Measurements from ENCODE around the gene PABPN1.

The PABPN1 gene

DNA sequence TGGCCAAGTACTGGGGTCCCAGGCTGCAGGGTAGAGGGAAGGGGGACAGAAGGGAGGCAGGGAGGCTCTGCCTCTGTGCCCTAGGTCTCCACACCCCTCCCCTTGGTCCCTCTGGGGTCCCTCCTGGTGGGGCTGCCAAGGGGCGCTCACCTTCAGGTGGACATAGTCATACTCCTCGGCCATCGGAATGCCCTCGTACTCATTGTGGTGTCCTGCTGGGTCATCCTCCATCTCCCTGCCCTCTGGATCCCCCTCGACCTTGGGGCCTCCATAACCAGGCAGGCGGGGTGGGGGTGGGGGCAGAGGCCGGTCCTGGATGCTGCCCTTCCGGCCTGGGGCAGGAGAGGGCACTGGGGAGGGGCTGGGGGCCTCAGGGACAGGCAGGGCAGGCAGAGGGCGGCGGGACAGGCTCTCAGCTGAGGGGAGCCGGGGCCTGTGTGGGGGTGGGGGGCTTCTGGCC, 37.9 kb downstream of the PABPN1 start:
- no peak for DNase-seq

DNA sequence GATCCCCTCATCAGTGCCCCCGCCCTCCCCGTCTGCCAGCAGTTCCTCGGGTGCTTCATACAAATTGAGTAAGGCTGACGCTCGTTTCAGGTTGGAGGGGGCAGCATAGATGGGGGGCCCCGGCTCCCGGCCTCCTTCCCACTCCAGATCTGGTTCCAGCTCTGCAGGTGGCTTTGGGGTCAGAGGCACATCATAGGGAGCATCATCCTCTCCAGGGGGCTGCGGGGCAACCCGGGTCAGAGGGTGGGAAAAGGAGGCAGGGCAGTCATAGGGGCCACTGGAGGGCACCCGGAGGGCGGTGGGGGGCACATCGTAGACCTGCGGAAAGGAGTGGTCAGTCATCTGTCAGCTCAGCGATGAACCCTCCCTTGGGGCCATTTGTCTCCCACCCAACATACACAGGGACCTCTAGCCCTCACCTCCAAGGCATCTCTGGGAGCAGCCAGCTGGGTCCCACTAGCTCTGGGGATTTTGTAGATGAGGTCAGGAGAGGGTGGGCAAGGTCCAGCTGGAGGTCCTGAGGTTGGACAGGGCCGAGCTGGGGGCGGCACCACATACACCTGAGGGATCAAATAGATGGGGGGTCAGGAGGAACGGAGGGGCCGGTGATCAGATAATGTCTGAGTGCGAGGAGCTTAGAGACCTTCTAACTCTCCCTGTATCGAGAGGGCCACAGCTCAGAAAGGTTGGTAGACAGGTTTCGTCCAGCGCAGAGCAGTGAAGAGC, 38.6 kb downstream of the PABPN1 start:
- no peak for DNase-seq

DNA sequence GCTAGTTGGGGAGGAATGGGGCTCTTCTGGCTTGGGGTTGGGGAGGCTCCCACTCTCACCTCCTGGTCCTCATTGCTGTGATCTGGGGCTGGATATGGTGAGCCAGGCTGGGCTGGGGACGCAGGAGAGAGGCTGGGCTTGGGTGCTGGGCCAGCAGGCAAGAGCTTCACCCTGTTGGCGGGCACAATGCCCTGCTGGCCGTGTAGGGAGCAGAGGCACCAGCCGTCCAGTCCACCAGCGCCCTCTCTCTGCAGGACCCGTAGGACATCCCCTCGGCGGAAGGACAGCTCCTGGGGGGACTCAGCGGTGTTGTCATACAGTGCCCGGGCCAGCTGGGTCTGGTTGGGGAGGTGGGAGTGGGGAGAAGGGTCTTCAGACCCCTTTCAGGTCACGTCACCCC, 39.2 kb downstream of the PABPN1 start:
- DNase-seq = no peak

DNA sequence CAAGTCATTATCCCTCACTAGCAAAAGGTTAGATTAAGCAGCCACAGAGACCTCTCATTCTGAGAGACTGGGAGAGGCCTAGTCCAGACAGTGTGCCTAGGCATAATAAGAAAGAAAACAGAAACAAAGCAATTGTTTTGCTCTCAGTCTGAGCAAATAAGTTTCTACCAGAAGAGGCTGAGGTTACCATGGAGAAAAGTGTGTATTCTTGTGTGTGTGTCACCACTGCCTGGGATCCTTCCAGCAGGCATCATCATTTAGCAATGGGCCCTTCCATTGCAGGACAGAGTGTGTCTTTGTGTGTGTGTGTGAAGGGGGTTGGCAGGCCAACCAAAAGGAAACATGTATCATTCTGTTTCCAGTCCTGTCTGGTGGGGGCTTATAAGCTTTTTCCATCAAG, 40.1 kb downstream of the PABPN1 start:
- DNase-seq = no peak

DNA sequence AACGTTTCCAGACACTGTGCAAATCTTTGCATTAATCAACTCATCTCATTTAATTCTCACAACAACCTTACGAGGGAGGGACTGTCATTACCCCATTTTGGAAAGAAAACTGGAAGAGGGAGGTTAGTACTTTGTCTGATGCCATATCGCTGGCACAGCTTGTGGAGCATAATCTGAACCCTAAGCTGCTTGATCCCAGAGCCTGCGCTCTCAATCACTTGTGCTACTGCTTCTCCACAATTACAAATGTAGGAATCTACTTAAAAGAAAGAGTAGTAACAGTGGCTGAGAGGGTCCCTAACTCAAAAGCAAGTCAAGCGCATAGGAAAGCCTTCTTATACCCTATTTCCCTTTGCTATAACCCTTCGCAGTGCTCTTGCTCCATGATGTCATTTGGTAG, 40.5 kb downstream of the PABPN1 start:
- DNase-seq = no peak

DNA sequence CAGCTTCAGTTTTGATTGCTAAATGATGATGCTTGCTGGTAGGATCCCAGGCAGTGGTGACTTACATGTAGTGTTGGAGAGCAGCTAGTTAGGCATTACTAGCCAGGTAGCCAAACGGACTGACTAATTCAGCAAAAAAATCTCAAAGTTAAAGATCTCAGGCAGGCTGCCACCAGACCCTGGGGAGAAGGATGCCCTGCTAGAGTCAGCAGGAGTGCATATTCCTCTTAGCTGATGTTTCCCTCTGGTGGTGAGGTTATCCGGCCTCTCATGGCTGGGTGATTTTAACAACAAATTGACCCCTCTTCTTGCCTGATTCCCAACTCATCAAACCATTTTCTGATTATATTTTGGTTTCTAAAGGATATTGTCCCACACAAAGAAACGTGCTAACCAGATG, 40.9 kb downstream of the PABPN1 start:
- DNase-seq = no peak

DNA sequence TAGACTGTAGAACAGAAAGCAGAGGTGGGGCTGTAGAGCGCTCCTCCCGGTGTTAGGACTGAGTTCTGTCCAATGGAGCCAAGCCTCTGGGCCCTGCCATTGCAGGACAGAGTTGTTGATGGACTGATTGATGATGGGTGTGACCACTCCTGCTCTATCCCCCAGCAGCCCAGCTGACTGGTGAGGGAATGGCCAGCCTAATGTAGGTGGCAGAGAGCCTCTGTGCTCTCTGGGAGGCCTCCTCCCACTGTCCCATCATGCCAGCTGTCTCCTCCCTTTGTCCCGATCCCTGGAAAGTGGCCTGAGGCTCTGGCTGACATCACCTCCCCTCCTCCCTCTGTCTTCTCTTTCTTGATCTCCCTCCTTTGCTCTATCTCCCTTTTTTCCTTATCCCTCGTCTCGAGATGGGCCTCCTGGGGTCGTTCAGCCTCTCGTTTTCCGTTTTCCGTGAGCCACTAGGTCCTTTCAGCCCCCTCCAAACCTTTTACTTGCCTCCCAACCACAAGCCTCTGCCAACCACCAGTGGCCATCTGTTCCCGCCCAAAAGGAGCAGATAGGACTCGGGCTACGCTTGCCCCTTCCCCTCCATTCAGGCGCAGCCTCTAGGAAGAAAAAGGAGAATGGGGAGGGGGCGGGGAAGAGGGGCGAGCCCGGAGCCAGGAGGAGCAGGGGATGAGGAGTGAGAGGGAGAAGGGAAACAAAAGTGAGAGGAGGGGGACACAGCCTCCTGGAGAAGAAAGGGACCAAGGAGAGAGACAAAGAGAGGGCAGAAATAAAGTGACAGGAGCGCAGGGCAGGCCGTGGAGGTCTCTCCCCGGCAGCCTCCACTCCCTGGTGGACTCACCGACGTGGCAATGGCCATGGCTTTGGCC, 43.1 kb downstream of the PABPN1 start:
- DNase-seq = no peak

DNA sequence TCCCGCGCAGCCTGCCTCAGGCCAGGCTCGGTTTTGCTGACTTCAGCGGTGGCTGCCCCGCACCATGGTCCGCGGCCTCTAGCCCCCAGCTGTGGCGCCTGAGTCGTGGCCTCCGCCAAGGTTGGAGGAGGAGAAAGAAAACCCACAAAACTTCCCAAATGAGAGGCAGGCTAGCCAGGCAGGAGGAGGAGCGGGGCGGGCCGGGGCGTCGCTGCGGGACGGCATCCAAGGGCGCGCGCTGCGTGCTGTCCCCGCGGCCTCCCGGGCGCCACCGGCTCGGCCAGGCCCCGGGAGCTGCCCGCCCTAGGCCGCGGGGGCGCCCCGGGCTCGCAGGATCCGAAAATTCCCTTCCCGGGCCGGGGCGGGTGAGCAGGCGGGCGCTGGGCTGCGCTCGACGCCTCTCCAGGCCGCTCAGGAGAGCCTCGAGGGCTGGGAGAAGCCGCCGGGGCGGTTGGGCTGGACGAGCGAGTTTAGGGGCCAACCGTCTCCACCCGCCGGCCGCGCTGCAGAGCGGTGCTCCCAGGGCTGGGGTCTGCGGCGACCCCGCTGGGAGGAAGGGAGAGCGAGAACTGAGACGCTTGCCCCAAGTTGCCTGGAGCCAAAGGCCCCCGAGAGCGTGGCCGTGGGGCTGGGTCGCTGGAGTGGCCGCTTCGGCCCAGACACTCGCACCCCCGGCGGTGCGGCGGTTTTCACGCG, 43.9 kb downstream of the PABPN1 start, which contains the start of gene EFS:
EFS (minus strand) TSS at position 137 of the 696 bp plus-strand sequence. CDS start 147 bp downstream, outside the sequence.
- DNase-seq = no peak

DNA sequence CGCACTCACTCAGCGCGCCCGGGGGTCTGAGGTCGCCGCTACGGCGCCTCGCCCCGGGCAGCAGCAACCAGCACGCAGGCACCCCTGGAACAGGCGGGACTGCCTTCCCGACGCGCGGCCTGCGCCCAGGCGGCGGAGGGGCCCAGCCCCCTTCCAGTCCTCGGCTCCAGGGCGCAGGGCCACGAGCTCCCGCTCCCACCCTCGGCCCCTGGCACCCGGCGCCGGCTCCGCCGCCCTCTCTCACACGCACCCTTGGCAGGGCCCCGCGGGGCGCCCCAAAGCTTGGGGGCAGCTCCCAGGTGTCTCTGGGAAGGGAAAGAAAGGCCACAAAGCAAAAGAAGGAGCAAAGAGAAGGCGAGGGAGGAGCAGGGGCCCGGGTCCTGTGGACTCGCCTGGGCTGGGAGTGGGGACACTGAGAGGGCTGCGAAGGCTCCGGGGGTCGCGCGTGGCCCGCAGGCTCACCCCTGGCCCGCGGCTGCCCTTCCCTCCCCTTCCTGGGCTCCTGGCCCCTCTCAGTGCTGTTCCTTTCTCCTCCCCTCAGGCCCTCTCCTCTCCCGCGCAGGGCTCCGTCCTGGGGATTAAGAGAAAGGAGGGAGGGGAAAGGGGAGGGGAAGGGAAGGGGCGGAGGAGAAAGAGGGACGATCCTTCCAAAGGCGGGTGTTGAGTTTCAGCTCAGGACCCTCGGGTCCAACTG, 44.6 kb downstream of the PABPN1 start:
- DNase-seq = no peak

DNA sequence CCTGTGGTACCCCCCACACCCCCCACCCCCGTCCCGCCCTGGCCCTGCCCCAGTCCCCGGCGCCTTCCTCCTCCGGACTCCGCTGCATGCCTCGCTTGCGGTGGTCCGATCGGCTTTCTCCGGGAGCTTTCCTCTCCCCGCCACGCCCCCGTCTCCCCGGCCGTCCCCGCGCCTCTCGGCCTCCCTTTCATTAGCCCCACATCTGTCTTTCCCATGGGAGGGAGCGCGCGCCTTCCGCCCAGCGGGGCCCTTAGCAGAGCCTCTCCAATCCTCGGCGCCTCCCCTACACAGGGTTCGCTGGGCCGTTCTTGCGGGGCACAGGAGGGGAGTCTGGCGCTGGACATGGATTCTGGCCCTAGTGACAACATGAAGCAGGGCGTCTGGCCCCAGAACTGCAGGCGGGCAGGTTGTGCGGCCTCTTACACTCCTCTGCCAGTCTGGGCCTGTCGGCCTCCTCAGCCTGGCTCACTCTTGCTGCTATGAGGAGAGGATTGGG, 45.2 kb downstream of the PABPN1 start:
- no peak for DNase-seq

DNA sequence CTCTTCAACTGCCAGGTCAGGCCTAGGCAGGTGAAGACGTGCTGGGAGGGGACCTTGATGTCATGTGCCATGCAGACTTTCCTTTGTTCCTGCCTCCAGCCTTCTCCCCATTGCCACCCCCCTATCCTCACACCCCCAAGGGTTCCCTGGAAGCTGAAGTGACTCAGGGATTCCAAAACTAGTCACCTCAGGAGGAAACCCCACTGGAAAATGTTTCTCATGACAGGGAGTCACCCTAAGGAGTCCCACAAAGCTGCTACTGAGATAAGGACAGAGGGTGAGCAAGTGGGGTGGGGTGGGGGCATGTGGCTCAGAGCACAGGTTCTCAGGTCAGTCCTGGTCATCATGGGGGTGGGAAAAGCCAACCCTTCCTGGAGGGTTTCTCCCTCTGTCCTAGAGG, 49.0 kb downstream of the PABPN1 start:
- DNase-seq = no peak

DNA sequence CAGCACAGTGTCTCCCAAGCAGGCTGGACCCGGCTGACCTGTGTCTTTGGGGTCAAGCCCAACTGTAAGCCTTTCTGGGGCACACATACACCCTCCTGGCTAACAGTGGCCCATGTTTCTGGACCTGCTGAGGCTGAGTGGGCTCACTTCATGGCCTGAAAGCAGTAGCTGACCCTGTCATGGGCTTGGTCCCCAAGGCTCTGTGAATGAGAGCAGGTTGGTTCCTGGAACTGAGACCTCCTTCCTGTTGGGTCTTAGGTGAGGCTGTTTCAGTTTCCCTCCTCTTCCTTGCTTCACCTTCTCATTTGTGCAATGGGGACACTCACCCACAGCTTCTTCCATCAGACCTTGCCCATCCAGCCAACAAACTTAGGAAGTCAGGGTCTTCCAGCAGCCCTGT, 50.6 kb downstream of the PABPN1 start:
- no peak for DNase-seq

DNA sequence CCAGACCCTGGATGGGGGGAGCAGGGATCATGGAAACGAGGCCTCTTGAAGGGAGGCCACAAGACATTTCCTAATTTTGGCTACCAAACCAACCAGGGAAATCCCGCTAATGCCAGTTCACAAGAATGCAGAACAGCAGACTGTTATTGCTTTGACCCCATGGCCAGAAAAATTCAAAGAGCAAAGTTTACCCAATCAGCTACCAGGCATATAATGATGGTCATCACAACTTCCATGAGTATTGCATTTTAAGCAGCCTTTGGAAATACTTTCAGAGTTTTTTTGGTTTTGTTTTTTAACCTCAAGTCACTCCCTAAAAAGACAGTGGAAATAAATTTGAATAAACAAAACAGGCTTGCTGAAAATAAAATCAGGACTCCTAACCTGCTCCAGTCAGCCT, 51.3 kb downstream of the PABPN1 start, which contains the start of gene IL25:
IL25 (plus strand) TSS at position 301 of the 400 bp plus-strand sequence.
- DNase-seq = no peak

DNA sequence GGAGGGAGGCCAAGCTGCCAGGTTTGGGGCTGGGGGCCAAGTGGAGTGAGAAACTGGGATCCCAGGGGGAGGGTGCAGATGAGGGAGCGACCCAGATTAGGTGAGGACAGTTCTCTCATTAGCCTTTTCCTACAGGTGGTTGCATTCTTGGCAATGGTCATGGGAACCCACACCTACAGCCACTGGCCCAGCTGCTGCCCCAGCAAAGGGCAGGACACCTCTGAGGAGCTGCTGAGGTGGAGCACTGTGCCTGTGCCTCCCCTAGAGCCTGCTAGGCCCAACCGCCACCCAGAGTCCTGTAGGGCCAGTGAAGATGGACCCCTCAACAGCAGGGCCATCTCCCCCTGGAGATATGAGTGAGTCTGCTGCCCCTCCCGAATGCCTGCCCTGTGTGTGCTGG, 51.8 kb downstream of the PABPN1 start:
- no peak for DNase-seq
